Adrenal gland (tissue), 5 donors: Measurements from ENCODE around the gene MIOX.

ENCODE experiments used
- CTCF ChIP-seq, 6 experiments: fragments of 450-650 bp in 4 of 6; fragments of 200-600 bp in 2 of 6; sonication (generic) in 1 of 6; IDR thresholded peaks; 1 replicate in 5 of 6; 2 replicates in 1 of 6; pipeline versions ENCODE4 v1.5.1 to v1.8.0; 2016 to 2021; ENCODE audit warnings: antibody characterized with exemption in 6 of 6, mild to moderate bottlenecking in 2 of 6, moderate library complexity in 1 of 6
- POLR2A ChIP-seq, 2 donors: fragments of 450-650 bp; IDR thresholded peaks; one replicate each; pipeline ENCODE4 v1.6.1; 2017; ENCODE audit warnings: antibody characterized with exemption in 2 of 2, mild to moderate bottlenecking in 2 of 2, moderate library complexity in 1 of 2
- donor health status: DM: no; HTN: no; CAD: no.

GRCh38 chr22:50498322-50498890 is 11.7 kb downstream of the MIOX start:
- TF ChIP-seq CTCF (IDR thresholded peaks at IDR 0.05) (peak; percentile 46 to 69 (median 58)), POLR2A (IDR thresholded peaks at IDR 0.05) (no peak)
